HepG2 (cell line): ENCODE measurements around the gene CD3G.

Source experiments
- CCAR2 ChIP-seq: fragments of 200-400 bp; formaldehyde crosslinking; optimal IDR thresholded peaks from 2 replicates; pipeline ENCODE3; 2018; ENCODE audit warnings: low read depth, mild to moderate bottlenecking, low read length, moderate library complexity
- HMGXB4 ChIP-seq, 2 experiments: sonication (generic) in 1 of 2; formaldehyde crosslinking in 1 of 2; IDR thresholded peaks; 2 replicates each; pipeline versions ENCODE4 v1.4.0 to v1.6.1; 2018 to 2020; ENCODE audit warnings: missing genetic modification reagents in 2 of 2, borderline replicate concordance in 1 of 2, low read depth in 1 of 2, mild to moderate bottlenecking in 1 of 2, missing biosample characterization in 1 of 2

- TF ChIP-seq HMGXB4 (CRISPR knock-in tag; IDR thresholded peaks at IDR 0.05; ENCODE audit: borderline replicate concordance in 1 of 2, low read depth in 1 of 2) = no peak
- TF ChIP-seq CCAR2 = no peak
Observed at GRCh38 chr11:118364956-118365615, 20.9 kb downstream of the CD3G start.
